RWPE1 (cell line): ENCODE results near the gene TSPAN31.

Experiments
- CTCF ChIA-PET: fragments of 350-600 bp; sonication (Branson Sonifier 250); formaldehyde crosslinking; extraction: SDS; loops from one replicate; lab custom pipeline; 2021; lab: Yijun Ruan, JAX
- POLR2A ChIA-PET: fragments of 400-600 bp; formaldehyde crosslinking; extraction: SDS; loops from one replicate; lab custom pipeline; 2020; ENCODE audit warnings: antibody characterized with exemption; ENCODE audit not compliant: low non-redundant PET; lab: Yijun Ruan, JAX
- DNase-seq: peaks from one replicate; pipeline ENCODE4 v3.0.0; 2012; ENCODE audit warnings: low spot score
- H3K27ac ChIP-seq: fragments of 450-650 bp; 2 replicates; pipeline ENCODE4 v1.5.1; 2017
- TF ChIP-seq, protein P1 (sequence below): fragments of 450-650 bp; conservative IDR thresholded peaks from 2 replicates; pipeline ENCODE4 v1.5.1; 2017; ENCODE audit warnings: low read depth, mild to moderate bottlenecking

TSPAN31 gene

DNA sequence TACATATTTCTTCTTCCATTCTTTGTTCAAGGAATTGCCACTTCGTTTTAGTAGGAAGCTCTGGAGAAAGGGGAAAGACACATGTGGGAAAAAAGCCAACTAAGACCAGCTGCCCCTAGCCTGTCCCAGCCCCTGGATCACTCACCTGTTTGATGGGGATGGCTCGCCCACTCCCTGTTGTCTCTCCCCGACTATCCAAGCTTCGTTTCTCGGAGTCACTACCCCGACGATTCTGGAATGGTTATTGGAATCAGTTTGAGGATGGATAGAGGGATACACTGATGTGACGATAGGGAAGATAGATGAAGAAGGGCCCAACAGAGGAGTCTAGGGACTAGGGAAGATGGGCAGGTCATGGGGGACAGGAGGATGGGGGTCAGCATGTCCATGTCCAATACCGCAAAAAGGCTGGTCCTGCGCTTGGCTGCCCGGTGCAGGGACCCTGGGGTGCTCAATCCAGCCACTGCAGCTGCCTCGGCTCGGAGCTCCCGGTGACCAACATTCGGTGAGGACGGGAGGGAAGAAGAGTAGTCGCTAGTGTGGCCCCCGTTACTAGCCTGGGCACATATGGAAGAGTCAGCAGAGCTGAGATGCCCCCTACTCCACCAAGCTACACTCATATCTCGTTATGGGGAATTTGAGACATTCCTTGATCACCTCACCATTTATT, 13.3 kb upstream of the TSPAN31 start:
- TF ChIP-seq, protein P1, sequence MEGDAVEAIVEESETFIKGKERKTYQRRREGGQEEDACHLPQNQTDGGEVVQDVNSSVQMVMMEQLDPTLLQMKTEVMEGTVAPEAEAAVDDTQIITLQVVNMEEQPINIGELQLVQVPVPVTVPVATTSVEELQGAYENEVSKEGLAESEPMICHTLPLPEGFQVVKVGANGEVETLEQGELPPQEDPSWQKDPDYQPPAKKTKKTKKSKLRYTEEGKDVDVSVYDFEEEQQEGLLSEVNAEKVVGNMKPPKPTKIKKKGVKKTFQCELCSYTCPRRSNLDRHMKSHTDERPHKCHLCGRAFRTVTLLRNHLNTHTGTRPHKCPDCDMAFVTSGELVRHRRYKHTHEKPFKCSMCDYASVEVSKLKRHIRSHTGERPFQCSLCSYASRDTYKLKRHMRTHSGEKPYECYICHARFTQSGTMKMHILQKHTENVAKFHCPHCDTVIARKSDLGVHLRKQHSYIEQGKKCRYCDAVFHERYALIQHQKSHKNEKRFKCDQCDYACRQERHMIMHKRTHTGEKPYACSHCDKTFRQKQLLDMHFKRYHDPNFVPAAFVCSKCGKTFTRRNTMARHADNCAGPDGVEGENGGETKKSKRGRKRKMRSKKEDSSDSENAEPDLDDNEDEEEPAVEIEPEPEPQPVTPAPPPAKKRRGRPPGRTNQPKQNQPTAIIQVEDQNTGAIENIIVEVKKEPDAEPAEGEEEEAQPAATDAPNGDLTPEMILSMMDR, result no peak
- no peak for DNase-seq
- ChIA-PET POLR2A (no interaction called here), CTCF (no interaction called here)
- H3K27ac ChIP-seq, result no peak overlapping the region

DNA sequence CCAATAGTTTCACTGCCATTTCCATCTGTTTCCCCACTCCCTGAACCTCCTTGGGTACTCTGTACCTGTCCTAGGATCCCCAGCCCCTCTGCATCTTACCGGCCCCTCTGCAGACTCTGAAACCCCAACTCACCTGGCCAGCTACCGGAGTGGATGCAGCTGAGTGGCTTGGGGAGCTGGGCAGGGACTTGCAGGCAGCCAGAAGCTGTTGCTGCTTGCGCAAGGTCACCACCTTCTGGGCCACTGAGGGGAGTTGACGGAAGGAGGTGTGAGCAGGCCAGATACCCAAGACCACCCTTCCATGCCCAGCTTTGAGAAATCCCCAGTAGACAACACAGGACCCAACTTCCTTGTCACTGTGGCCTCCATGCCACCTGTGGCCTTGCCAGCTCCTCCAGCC, 12.6 kb upstream of the TSPAN31 start:
- TF ChIP-seq, protein P1, result no peak
- ChIA-PET CTCF (interaction anchor here (0.7 kb wide), 1 partner anchor 24 kb away, joined by 3 read pairs; no protein-coding TSS in a partner anchor), POLR2A (no interaction called here)
- H3K27ac ChIP-seq, result no peak overlapping the region
- DNase-seq, result no peak

DNA sequence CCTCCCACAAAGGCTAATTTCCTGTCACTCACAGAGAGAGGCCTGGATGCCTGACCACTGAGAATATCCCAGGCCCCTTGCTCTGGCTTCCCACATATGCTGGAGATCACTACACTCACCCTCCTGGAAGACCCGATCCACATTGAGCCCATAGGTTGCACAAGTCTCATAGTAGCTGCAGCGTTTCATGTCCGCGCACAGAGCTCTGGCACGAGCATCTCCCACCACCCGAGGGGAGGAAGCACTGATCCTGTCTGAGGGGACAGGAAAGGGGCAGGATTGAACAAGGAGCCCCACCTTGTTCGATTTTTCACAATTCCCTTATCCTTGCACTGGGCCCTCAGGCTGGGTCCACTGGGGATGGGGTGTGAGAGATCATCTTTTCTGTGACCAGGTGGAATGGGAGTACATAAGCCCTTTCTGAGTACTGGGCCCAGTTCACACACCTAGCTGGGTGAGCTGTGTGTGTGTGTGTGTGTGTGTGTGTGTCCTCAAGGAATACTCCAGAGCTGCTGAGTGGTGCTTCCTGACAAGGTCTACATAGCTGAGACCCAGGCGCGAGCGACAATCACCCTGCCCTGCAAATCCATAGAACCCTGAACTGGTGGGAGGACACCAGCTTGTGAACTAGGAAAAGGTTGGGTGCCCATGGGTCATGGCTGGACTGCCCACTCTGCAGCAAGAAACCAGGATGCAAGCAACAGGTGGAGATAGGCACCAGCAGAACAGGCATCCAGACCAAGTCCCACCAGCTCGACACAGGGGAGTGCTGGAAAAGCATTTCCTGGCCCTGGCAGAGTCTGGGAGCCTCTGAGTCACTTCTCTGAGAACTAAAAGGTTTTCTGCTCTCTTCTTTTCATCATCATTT, 11.9 kb upstream of the TSPAN31 start:
- no peak overlapping the region for H3K27ac ChIP-seq
- DNase-seq, result no peak
- POLR2A ChIA-PET, result no interaction called here
- CTCF ChIA-PET, result interaction anchor here (0.7 kb wide), 1 partner anchor 23 kb away, joined by 3 read pairs; no protein-coding TSS in a partner anchor
- TF ChIP-seq, protein P1, result no peak

DNA sequence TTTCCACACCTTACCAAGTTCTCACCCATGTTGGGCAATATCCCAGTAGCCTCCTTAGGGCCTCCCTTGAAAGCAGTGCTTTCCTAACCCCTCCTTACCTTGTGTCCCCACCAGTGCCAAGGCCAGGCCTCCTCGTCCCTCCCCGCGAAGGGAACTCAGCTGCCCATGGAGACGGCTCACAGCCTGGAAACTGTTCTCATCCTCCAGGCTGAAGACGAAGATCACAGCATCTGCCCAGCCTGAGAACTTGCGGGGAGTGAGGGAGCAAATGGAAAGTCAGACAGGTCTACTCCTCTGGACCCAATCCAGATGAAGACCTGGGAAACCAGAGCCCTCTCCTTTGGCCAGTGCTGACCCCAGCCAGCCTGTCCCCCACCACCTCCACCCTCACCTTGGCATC, 10.9 kb upstream of the TSPAN31 start:
- no peak overlapping the region for H3K27ac ChIP-seq
- POLR2A ChIA-PET, result no interaction called here
- CTCF ChIA-PET, result interaction anchor here (0.7 to 1.2 kb wide), 2 partner anchors 40 to 101 kb away, joined by 3 read pairs; partner anchors contain the start of genes B4GALNT1 and OS9
- TF ChIP-seq, protein P1, result no peak
- no peak for DNase-seq

DNA sequence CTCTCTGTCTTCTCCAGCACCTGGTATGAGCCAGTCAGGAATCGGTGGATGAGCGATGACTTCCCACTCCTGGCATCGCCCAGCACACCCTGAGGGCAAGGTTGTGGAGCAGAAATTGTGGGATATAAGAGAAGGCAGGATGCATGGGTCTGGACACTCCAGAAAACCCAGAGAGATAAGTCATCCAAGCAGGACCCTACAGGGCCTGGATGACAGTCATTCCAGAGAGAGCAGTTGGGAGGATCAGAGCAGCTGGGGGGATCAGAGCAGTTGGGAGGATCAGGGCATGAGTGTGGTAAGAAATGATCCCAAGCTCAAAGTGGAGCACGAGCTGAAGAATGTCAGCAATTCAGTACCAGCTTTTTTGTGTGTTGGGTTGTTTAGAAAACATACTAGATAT, 10.2 kb upstream of the TSPAN31 start:
- ChIA-PET POLR2A (no interaction called here), CTCF (interaction anchor here (1.2 to 4.3 kb wide), 2 partner anchors 8 to 102 kb away, joined by 3 to 31 read pairs; partner anchors contain the start of gene B4GALNT1)
- no peak overlapping the region for H3K27ac ChIP-seq
- TF ChIP-seq, protein P1, result no peak
- DNase-seq, result no peak

DNA sequence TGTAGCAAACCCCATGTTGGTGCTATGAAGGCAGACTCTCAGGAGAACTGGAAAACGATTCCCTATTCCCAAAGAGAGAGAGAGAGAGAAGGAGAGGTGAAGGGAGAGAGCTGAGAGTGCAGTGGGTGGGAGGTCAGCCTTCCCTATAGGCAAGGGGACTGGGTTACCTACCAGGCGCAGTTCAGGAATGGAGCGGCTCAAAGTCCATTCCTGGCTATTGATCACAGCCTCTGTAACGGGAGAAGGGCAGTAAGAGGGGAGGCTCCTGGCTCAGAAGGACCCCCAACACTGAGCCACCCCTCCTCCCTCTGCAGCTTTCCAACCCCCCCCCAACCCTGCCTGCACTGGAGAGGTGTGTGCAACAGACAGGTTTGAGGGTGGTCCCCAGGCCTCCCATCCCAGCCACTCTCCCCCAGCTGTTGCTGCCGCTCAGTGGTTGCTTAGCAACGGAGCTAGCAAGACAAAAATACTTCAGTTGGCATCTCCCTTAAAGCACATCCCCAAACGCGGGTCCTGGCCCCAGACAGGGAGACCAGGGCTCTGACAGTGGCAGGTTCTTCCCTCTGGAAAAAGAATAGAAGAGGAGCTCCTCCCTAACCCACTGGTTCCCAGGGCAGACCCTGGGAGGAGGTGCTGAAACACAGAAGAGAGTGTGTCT, 9.5 kb upstream of the TSPAN31 start:
- TF ChIP-seq, protein P1, result no peak
- POLR2A ChIA-PET, result interaction anchor here (0.8 kb wide), 1 partner anchor 9 kb away, joined by 4 read pairs; no protein-coding TSS in a partner anchor
- no peak for DNase-seq
- CTCF ChIA-PET, result interaction anchor here (0.5 to 4.3 kb wide), 8 partner anchors 9 to 207 kb away, joined by 3 to 31 read pairs (median 4); no protein-coding TSS in a partner anchor
- H3K27ac ChIP-seq, result no peak overlapping the region
